NCI-H187 treated with DMSO at 0.1 percent for 48 hours (cell line): ENCODE data around the gene FAM20C.

Experiments used
- DNase-seq: peaks from one replicate; lab custom pipeline; 2025; lab: John Stamatoyannopoulos, UW

The FAM20C gene

DNA sequence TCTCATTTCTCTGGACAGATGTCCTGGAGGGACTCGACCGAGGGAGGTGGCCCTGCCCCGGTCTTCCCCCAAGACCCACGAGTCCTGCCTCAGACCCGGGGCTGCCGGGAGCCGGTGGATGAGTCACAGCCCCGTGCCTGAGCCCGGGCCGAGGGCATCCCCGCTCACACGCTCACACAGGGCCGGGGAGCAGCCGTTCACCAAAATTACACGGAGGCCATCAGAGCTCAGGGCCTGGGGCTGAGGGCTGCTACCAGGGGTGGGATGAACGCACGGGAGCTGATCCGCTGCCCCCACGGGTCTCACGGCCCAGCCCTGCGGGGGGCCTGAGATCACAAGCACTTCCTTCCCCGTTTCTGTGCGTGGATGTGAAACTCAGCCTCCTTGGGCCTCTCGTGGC is 17.5 kb downstream of the FAM20C start:
- DNase-seq: no peak

DNA sequence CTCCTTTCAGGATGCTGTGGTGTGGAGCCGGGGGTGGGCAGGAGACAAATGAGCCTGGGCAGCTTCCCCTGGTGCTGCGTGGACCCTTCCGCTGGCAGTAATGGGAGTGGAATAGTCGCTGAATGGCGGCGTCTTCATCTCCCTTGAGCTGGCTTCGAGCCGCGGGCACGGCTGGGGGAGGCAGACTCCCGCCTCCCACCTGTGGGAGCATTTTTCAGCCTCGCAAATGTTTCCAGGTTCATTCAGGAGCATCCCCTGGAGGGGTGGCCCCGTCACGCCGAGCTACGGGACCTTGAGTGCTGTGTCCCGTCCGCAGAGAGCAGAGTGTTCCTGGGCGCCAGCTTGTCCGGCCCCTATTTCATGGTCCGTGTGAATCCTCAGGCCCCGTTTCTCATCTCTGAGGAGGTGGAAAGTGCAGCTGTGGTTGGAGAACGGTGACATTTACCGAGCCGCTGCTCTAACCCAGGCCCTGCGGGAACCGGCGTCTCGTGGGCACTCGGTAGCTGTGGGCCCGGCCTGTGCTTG is 18.1 kb downstream of the FAM20C start:
- DNase-seq: no peak

DNA sequence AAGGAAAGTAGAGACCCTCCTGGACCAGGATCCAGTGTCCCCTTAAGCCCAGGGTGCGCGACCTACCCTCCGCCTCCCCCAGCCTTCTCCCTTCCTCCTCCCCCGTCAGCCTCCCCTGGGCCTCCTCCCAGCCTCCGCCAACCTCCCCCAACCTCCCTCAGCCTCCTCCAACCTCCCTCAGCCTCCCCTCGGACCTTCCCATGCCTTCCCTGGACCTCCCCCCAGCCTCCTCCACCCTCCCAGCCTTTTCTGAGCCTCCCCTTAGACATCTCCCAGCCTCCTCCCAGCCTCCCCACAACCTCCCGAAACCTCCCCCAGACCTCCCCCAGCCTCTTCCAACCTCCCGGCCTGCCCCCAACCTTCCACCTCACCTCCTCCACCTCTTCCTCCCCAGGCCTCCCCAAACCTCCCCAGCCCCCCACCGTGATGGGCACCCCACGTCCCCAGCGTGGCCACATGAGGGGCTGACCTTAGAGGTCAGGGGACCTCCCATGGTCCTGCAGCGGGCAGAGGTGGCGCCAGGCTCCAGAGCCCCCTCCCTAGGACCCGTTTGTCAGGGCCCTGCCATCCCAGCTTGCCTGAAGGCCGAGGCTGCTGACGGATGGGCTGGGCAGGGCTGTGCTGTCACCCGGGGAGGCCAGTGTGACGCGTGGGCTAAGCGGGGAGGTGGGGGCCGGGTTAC is 18.8 kb downstream of the FAM20C start:
- DNase-seq: no peak

DNA sequence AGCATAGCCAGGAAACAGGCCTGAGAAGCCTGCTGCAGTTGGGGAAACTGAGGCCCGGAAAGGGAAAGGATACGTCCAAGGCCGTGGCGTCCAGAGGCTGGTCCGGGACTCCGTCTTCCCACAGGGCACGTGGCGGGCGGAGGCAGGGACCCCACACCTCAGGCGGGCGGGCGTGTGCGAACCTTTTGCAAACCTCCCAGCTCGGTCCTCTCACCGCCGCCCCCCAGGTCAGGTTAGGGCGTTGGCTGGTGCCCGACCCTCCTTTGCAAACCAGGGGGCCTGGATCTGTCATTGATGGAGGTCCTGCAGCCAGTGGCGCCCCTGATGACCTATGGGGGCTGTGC is 19.3 kb downstream of the FAM20C start:
- no peak for DNase-seq

DNA sequence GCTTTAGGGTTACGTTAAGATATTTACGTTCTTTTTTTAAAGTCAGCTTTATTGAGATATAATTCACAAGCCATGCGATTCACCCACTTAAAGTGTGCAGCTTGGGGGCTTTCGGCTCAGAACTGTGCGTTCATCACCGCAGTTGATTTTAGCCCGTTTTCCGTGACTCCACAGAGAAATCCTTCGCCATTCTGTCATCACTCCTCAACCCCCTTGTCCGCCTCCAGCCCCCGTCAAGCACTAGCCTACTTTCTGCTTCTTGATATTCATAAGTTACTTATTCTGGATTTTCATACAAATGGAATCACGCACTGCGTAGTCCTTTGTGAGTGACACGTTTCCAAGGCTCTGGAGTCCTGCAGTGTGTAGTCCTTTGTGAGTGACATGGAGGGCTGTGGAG is 20.4 kb downstream of the FAM20C start:
- DNase-seq: no peak

DNA sequence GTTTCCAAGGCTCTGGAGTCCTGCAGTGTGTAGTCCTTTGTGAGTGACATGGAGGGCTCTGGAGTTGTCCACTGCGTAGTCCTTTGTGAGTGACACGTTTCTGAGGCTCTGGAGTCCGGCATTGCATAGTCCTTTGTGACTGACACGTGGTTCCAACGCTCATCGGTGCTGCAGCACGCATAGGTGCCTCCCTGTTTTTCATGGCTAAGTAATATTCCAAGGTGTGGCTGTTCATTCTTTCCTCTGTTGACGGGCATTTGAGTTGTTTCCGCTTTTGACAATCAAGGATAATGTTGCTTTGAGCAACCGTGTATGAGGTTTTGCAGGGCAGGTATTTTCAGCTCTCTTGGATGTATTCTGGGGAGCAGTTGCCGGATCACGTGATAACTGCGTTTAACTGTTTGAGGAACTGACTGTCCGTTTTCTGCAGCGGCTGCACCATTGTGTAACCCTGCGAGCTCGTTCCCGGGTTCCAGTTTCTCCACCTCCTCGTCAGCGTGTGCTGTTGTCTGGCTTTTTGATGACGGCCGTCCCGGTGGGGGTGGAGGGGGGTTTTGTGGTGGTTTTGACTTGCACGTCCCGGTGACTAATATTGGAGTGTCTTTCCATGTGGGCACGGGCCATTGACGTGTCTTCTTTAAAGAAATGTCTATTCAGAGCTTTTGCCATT is 21.1 kb downstream of the FAM20C start:
- no peak for DNase-seq

DNA sequence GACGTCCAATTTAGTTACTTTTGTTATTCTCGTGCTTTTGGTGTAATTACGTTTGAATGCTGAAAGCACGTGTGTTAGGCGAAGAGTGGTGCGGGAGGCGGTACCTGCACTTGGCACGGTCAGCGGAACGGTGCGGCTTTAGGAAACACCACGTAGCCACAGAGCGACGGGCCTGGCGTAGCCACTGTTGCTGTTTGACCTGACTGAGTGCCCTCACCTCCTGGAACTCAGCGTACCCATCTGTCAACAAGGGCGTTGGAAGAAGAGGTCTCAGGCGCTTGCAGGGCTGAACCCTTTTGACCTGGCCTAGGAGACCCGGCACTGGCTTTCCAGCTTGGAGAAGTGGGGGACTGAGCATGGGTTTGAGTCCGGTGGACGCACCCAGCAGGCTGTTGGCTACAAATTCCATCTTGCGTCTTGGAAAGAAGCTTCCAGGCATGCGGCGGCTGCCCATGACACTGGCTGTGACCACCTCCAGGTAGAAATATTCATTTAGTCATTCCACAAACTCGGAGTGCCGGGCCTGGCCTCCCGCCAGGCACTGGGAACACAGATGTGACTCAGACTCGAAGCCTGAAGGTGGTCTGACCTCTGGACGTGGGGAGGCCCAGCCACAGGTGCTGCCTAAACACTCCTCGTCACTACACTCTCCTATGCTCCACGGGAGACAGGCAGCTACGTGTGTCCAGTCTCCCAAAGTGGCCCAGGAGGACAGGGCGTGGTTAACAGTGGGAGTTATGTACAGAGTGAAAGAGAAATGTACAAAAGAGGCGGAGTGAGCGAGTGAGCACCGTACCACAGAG is 22.2 kb downstream of the FAM20C start:
- no peak for DNase-seq

DNA sequence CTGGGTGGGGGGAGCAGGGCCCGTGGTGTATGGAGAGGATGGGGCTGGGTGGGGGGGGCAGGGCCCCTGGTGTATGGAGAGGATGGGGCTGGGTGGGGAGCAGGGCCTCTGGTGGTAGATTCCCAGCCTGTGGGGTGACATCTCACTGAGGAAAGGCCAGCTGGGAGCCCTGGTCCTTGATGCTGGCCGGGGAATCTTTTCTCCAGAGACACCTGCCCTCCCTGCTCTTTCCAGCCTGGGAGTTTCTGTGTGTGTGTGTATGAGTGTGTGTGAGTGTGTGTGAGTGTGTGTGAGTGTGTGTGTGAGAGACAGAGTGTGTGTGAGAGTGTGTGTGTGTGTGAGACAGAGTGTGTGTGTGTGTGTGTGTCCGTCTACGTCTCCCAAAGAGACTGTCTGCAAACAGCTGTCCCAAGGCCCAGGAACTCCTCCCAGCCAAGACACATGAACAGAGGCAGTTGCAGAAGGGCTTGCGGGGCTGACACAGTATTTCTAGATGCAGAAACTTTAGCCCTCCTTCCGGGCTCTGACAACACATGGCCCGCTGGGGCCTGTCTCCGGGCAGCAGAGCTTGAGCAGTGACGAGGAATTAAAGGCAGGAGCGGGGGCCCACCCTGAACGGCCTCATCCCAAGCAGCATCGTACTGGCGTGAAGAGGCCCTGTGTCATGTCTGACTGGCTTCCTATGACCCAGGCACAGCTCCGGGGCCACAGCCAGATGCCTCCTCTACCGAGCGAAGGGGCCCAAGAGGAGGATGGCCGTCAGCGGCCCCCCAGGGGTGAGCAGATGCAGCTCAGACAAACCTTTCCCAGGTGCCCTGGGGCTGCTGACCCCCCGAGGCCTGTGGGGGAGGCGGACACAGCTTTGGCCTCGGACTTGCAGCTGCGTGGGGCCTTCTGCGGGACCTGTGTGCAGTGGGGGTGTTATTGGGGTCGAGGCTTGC is 24.3 kb downstream of the FAM20C start:
- no peak for DNase-seq

DNA sequence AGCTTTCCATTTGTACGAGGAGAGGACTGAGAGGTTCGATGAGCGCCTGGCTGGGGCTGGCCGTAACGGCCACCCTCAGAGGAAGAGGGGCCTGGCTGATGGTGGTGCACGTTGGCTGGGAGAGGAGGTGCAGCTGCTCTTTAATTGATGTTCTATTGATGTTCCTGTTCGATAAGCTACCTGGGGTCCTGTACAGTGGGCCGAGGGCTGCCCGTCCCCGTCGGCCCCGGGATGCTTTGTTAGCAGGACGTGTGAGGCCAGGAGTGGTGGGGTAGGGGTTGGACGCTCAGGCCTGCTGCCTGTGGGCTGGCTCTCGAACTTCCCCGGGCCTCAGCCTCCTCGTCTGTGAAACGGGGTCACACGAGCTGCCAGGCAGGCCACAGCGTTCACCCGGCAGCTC is 25.4 kb downstream of the FAM20C start:
- DNase-seq: no peak

DNA sequence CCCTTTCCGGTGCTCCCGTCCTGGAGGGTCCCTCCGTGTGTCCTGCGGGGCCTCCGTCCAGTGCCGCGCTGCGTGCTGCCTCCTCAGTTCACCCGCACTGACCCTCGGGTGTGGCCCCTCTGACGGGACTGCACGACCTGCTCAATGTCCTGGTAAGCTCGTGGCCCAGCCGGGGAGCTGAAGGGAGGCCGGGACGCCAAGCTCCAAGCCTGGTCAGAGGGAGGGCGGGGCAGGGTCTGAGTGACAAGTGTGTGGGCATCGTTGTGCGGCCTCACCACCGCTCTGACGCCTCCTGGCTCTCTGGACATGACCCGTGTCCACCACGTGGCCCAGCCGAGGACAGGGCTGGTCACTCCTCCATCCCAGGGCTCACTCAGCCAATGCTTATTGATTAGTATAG is 25.9 kb downstream of the FAM20C start:
- DNase-seq: no peak

DNA sequence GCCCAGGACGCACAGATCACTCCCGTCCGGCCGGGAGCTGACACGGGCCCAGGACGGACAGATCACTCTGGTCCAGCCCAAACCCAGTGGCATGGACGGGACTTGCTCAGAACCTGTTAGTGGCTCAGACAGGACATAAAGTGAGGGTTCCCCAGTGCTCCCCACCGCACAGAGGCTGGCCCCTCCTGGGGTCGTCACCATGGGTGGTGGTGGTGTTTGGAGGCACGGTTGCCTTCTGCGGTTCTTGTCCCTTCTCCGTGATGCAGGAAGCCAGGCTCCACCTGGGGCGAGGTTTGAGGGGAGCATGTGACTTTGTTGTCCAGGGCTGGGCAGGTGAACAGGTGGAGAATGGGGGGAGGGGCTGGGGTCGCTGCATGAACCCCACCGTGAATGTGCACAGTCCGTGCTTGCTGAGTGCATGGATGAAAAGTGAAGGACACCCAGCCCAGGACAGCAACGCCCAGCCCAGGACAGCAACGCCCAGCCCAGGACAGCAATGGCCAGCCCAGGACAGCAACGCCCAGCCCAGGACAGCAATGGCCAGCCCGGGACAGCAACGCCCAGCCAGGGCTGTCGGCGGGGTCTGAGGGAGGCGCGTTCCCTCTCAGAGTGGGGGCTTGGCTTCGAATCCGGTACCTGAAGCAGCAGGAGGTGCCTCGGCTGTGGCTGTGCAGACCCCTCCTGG is 26.7 kb downstream of the FAM20C start:
- no peak for DNase-seq

DNA sequence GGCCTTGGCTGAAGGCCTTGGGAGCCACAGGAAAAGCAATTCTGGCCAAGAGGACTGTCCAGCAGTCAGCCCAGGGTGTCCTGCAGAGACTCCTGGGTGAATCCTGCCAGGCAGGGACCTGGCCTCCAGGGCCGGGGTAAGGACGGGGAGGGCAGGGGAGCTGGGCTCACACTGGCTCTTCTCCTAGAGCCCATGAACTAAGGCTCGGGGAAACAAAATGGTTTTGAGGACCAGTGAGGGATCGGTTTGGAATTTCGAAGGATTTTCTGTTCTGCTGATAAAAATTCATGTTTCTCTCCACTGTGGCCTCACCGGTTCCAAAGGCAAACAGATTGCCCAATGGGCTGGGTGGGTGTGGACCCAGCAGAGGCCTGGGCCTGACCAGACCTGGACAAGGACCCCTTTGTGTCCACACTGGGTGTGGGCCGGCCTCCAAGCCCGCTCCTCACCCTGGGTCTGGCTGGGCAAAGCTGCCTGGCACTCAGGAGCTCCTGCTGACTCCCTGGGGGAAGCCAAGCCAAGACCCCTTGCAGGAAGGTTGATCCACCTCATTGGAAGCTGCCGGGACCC is 27.3 kb downstream of the FAM20C start:
- no peak for DNase-seq

DNA sequence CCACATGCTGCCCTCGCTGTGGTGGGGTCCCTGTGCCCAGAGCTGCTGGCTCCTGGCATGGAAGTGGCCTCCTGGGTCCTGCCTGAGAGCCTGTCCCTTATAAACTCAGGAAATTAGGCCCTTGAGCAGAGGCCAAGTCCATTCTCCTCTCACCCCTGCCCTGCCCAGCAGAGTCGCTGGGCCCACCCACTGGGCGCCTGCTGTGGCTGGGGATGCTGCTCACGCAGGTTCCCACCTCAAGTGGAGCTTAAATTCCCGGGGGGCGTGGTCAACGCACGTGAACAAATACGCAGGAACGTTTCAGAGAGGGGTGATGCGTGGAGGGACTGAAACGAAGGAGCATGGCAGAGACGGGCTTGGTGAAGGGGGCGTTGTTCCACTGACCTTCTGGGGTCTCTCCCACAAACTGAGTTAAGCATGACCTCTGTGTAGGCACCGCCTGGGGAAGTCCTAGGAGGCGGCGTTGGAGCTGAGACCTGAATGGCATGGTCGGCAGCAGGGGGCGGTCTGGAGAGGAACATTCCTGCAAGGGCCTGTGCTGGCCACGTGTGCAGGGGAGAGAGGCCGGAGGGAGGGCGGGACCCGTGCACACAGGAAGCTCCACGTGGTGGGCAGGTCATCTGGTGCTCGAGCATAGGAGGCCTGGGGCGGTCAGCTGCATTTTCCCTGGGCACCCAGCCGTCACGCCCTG is 27.9 kb downstream of the FAM20C start:
- no peak for DNase-seq

DNA sequence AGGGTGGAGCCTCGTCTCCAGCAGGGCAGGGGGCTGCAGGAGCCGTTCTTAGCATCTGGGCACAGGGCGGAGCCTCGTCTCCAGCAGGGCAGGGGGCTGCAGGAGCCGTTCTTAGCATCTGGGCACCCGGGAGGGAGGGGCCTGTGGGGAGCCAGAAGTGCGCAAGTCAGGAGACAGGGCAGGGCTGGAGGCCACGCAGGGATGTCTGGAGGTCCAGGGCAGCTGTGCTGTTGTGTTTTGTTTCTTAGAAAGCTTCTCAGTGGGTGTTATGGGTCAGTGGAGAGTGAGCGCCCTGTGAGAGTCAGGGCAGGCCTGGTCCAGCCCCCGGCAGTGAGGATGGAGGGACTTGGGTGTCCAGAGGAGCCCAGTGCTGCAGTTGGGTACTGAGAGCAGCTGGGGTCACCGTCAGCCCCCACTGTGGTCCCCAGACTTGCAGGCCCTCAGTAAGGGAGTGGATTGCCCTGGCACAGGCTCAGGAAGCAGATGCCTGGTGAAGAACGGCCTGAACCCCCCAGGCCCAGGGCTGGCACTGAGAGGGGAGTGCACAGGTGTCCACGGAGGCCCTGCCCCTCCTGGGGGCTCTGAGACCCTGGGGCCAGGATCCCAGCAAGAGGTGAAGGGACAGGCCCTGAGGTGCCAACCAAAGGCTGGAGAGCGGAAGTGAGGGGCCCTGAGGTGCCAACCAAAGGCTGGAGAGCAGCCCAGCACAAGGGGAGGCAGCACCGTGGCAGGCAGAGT is 29.8 kb downstream of the FAM20C start:
- DNase-seq: no peak

DNA sequence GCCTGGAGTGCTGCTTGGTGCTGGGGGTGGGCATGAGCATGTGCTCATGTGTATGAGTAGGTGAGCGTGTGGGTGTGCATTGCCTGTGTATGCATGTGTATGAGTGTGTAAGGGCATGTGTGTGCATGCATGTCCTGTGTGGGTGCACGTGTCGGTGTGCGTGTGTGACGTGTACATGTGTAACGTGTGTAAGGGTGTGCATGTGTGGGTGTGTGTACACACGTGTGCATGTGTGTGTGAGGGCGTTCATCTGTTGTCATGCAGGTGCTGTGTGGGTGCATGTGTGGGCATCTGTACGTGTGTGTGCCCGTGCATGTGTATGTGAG is 30.3 kb downstream of the FAM20C start:
- no peak for DNase-seq

DNA sequence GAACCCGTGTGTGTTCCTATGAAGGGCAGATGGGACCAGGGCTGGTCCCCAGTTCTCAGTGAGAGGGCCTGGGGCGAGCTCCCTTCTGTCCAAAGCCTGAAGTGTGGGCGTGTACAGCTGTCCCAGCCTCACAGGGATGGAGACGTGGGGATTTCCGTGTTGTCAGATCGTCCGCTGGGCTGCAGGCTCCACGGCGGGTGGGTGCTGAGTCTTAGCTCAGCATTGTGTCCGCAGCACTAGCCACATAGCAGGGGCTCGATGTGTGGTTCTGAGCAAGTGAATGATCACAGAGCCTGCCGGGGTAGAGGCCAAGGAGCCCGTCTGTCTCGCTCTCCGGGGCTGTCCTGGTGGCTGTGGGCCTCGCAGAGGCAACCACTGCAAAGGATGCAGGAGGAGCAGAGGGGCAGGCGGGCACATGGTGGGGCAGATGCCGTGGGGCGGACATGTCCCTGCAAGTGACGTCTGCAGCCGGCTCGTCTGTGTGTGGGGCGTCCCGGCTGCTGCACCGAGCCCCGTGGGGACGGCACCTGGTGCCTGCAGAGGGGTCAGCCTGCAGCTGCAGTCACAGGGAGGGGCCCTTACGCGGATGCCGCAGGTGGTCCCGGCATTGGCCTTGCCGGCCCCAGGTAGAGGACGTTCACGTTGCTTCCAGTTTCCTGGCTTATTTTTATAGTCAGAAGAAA is 30.9 kb downstream of the FAM20C start:
- DNase-seq: no peak

DNA sequence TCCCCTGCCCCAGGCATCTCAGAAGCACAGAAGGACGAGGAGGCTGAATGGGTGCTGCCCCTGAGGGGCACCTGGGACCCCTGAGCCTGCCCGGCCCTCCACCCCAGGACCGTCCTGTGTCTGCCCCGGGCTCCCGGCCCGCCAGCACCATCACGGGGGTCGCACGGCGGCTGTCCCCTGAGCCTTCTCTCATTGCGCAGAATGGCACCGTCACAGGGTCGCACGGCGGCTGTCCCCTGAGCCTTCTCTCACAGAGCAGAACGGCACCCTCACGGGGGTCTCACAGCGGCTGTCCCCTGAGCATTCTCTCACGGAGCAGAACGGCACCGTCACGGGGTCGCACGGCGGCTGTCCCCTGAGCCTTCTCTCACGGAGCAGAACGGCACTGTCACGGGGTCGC is 31.5 kb downstream of the FAM20C start:
- DNase-seq: no peak

DNA sequence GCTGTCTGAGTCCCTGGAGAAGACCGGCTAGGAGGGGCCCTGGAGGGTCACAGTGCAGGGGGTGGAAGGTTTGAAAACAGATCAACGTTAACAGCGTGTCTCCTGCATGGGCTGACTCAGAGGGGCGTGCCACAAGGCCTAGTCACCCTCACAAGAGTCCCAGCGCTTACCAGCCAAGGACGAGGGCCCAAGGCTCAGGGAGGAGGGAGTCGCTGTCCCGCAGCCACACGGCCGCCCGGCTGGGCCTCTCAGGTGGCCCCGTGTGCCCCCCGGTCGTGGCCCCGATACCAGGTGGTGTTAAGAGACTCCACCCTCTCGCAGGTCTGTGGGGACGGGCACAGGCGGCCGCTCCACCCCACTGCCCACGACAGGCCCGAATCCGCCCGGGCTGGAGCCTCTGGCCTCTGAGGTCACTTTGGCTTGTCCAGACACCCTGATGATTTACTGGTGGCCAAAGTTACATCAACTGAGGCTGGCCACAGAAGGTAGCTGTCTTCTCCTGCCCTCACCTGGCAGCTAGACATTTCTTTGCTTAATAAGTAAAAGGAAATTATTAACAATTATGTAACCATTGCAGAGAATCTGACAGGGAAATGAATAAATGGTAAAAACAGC is 34.0 kb downstream of the FAM20C start:
- DNase-seq: no peak

DNA sequence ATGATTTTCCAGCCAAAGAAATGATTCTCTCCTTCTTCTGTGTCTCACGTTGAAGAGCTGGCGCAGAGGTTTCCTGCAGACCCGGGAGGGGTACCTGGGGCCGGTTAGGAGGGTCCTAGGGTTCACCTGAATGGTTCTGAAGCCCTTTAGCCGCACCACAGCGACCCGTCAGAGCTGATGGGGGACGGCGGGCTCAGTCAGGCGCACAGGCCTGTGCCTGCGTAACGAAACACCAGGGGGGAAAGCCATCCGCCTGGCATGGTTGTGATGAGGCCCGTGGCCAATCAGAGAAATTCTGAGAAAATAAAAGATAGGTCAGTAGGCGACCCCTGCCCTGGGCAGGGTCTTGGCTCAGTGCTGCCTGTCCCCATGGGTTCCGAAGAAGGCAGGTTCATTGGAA is 35.6 kb downstream of the FAM20C start:
- DNase-seq: no peak
